GM12878 (cell line): Measurements from ENCODE around the gene USP12. TPM values are rescaled to one million over a fixed set of nuclear protein-coding genes. Genes with fewer than 3 reads are reported as not detected.
A peak's percentile ranks its signal among the peaks of the same experiment; 100 is the strongest.

Source experiments
- EED ChIP-seq: sonication (generic); IDR thresholded peaks from 2 replicates; pipeline ENCODE4 v1.6.1; 2016; ENCODE audit warnings: antibody characterized with exemption, low read depth
- FOS ChIP-seq: IDR thresholded peaks from 3 replicates; pipeline ENCODE4 v1.6.1; 2011; ENCODE audit warnings: borderline replicate concordance; ENCODE audit not compliant: insufficient read length; ENCODE audit errors: extremely low read depth
- KLF5 ChIP-seq: fragments of 450-650 bp; IDR thresholded peaks from 2 replicates; pipeline ENCODE4 v1.6.1; 2014; ENCODE audit warnings: mild to moderate bottlenecking; ENCODE audit not compliant: partially characterized antibody
- MEF2A ChIP-seq: IDR thresholded peaks from 2 replicates; pipeline ENCODE4 v1.6.1; 2011; ENCODE audit warnings: low read depth, mild to moderate bottlenecking, low read length, moderate library complexity; ENCODE audit not compliant: insufficient read depth
- NFYA ChIP-seq: IDR thresholded peaks from 2 replicates; pipeline ENCODE4 v1.6.1; 2011; ENCODE audit warnings: low read depth, mild to moderate bottlenecking, low read length, improper control_type of control experiment, borderline replicate concordance
- NR2F1 ChIP-seq: fragments of 450-650 bp; conservative IDR thresholded peaks from 2 replicates; pipeline ENCODE4 v1.6.1; 2017; ENCODE audit warnings: mild to moderate bottlenecking
- NRF1 ChIP-seq: conservative IDR thresholded peaks from 2 replicates; pipeline ENCODE4 v1.6.1; 2011; ENCODE audit warnings: mild to moderate bottlenecking, low read depth, low read length, improper control_type of control experiment
- RFX5 ChIP-seq: IDR thresholded peaks from 2 replicates; pipeline ENCODE4 v1.6.1; 2011; ENCODE audit warnings: low read depth, low read length, improper control_type of control experiment
- SP1 ChIP-seq: IDR thresholded peaks from one replicate; pipeline ENCODE4 v1.6.1; 2011; ENCODE audit warnings: low read depth, low read length
- SRF ChIP-seq, 2 experiments: IDR thresholded peaks; 2 replicates each; pipeline ENCODE4 v1.6.1; 2011; ENCODE audit warnings: low read depth in 2 of 2, low read length in 2 of 2, mild to moderate bottlenecking in 1 of 2, moderate library complexity in 1 of 2
- ZNF274 ChIP-seq: IDR thresholded peaks from one replicate; pipeline ENCODE4 v1.8.0; 2011; ENCODE audit not compliant: insufficient read length, insufficient read depth
- ZNF384 ChIP-seq: IDR thresholded peaks from 2 replicates; pipeline ENCODE4 v1.6.1; 2012; ENCODE audit warnings: low read depth, mild to moderate bottlenecking, low read length, improper control_type of control experiment, borderline replicate concordance
- polyA plus RNA-seq, 11 experiments: library from polyadenylated mRNA; depleted of rRNA in 4 of 11; unstranded in 6 of 11; stranded (reverse) in 5 of 11; fragments of >200 nt; fragmentation: Nextera tagmentation in 4 of 11; fragmentation: Illumina TruSeq in 1 of 11; extraction: Ambion mirVana in 4 of 11; extraction: Trizol in 1 of 11; gene quantifications; 1 replicate in 1 of 11; 2 replicates in 10 of 11; pipeline versions ENCODE4 v1.2.1 to v1.2.3, GENCODE V29; 2011 to 2016; ENCODE audit warnings: inconsistent platforms in 2 of 11, missing spikeins in 2 of 11, low read depth in 1 of 11
- total RNA-seq, 4 experiments: library from RNA; depleted of rRNA in 3 of 4; stranded (reverse); fragments of >200 nt in 3 of 4; fragmentation: Illumina TruSeq in 1 of 4; extraction: Trizol in 1 of 4; gene quantifications; 2 replicates each; pipeline versions ENCODE4 v1.2.1 to v1.2.3, GENCODE V29; 2013 to 2021
- TF ChIP-seq, protein P1 (sequence below): IDR thresholded peaks from 2 replicates; pipeline ENCODE4 v1.6.1; 2012; ENCODE audit warnings: improper control_type of control experiment, low read depth, low read length; ENCODE audit not compliant: insufficient replicate concordance
- TF ChIP-seq, protein P2 (sequence below): fragments of 450-650 bp; IDR thresholded peaks from 2 replicates; pipeline ENCODE4 v1.6.1; 2017; ENCODE audit warnings: borderline replicate concordance
- TF ChIP-seq, protein P3 (sequence below): IDR thresholded peaks from 2 replicates; pipeline ENCODE4 v1.6.1; 2012; ENCODE audit warnings: low read depth, low read length, improper control_type of control experiment
- TF ChIP-seq, protein P4 (sequence below): fragments of 450-650 bp; IDR thresholded peaks from 2 replicates; pipeline ENCODE4 v1.6.1; 2016; ENCODE audit warnings: mild to moderate bottlenecking, moderate library complexity, borderline replicate concordance
- TF ChIP-seq, protein P5 (sequence below): IDR thresholded peaks from 2 replicates; pipeline ENCODE4 v1.6.1; 2011; ENCODE audit warnings: low read depth, low read length, improper control_type of control experiment, borderline replicate concordance

The USP12 gene
- total and polyA plus RNA-seq, 10 of the 15 experiments (the other 5 are each of a cell fraction or from before 2014, with no cell fraction given) = 3.5 to 32.2 (median 24.6) TPM

DNA sequence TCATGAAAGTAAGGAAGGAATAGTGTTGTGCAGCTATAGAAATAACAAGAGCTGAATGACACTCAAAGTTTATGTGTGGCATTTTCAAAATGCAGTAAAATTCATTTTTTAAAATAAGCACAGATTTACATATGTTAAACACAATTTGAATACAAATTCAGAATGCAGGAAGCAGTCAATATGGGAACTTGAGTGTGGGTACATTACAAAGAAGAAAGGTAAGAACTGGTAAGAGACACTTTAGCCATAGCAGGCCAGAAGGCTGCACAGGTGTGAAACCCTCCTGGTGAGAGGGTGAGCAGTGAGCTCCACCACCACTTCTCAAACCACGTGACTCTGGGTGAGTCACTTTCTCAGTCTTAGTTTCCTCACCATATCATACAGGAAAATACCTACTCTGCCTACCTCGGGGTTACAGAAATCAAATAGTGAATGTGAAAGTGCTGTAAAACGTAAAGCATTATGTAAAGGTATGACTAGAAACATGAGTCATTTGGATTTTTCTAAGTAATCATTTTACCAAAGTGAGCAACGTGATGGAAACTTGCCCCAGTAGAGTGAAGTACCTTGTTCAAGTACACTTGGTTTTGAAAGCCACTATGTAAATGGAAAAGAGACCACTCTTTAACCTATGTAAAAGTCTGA lies 40.5 kb downstream of the USP12 start (continued):
- TF ChIP-seq, protein P1, sequence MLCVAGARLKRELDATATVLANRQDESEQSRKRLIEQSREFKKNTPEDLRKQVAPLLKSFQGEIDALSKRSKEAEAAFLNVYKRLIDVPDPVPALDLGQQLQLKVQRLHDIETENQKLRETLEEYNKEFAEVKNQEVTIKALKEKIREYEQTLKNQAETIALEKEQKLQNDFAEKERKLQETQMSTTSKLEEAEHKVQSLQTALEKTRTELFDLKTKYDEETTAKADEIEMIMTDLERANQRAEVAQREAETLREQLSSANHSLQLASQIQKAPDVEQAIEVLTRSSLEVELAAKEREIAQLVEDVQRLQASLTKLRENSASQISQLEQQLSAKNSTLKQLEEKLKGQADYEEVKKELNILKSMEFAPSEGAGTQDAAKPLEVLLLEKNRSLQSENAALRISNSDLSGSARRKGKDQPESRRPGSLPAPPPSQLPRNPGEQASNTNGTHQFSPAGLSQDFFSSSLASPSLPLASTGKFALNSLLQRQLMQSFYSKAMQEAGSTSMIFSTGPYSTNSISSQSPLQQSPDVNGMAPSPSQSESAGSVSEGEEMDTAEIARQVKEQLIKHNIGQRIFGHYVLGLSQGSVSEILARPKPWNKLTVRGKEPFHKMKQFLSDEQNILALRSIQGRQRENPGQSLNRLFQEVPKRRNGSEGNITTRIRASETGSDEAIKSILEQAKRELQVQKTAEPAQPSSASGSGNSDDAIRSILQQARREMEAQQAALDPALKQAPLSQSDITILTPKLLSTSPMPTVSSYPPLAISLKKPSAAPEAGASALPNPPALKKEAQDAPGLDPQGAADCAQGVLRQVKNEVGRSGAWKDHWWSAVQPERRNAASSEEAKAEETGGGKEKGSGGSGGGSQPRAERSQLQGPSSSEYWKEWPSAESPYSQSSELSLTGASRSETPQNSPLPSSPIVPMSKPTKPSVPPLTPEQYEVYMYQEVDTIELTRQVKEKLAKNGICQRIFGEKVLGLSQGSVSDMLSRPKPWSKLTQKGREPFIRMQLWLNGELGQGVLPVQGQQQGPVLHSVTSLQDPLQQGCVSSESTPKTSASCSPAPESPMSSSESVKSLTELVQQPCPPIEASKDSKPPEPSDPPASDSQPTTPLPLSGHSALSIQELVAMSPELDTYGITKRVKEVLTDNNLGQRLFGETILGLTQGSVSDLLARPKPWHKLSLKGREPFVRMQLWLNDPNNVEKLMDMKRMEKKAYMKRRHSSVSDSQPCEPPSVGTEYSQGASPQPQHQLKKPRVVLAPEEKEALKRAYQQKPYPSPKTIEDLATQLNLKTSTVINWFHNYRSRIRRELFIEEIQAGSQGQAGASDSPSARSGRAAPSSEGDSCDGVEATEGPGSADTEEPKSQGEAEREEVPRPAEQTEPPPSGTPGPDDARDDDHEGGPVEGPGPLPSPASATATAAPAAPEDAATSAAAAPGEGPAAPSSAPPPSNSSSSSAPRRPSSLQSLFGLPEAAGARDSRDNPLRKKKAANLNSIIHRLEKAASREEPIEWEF = no peak
- TF ChIP-seq NFYA (no peak), NRF1 (no peak), RFX5 (no peak), KLF5 (peak; percentile 54), MEF2A (no peak), ZNF384 (no peak), ZNF274 (no peak), SRF (IDR thresholded peaks at IDR 0.05; ENCODE audit: low read depth in 2 of 2, low read length in 2 of 2) (peak in 1 of 2 experiments; percentile 55; a peak in 1 of 4 replicates), NR2F1 (peak; percentile 90), SP1 (peak; percentile 50), FOS (no peak), EED (peak; percentile 66; the same call in 1 of the 2 replicates)
- TF ChIP-seq, protein P2, sequence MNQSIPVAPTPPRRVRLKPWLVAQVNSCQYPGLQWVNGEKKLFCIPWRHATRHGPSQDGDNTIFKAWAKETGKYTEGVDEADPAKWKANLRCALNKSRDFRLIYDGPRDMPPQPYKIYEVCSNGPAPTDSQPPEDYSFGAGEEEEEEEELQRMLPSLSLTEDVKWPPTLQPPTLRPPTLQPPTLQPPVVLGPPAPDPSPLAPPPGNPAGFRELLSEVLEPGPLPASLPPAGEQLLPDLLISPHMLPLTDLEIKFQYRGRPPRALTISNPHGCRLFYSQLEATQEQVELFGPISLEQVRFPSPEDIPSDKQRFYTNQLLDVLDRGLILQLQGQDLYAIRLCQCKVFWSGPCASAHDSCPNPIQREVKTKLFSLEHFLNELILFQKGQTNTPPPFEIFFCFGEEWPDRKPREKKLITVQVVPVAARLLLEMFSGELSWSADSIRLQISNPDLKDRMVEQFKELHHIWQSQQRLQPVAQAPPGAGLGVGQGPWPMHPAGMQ = no peak
- TF ChIP-seq, protein P3, sequence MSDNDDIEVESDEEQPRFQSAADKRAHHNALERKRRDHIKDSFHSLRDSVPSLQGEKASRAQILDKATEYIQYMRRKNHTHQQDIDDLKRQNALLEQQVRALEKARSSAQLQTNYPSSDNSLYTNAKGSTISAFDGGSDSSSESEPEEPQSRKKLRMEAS = no peak; the same call in 1 of the 2 replicates
- TF ChIP-seq, protein P4, sequence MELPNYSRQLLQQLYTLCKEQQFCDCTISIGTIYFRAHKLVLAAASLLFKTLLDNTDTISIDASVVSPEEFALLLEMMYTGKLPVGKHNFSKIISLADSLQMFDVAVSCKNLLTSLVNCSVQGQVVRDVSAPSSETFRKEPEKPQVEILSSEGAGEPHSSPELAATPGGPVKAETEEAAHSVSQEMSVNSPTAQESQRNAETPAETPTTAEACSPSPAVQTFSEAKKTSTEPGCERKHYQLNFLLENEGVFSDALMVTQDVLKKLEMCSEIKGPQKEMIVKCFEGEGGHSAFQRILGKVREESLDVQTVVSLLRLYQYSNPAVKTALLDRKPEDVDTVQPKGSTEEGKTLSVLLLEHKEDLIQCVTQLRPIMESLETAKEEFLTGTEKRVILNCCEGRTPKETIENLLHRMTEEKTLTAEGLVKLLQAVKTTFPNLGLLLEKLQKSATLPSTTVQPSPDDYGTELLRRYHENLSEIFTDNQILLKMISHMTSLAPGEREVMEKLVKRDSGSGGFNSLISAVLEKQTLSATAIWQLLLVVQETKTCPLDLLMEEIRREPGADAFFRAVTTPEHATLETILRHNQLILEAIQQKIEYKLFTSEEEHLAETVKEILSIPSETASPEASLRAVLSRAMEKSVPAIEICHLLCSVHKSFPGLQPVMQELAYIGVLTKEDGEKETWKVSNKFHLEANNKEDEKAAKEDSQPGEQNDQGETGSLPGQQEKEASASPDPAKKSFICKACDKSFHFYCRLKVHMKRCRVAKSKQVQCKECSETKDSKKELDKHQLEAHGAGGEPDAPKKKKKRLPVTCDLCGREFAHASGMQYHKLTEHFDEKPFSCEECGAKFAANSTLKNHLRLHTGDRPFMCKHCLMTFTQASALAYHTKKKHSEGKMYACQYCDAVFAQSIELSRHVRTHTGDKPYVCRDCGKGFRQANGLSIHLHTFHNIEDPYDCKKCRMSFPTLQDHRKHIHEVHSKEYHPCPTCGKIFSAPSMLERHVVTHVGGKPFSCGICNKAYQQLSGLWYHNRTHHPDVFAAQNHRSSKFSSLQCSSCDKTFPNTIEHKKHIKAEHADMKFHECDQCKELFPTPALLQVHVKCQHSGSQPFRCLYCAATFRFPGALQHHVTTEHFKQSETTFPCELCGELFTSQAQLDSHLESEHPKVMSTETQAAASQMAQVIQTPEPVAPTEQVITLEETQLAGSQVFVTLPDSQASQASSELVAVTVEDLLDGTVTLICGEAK = no peak; the same call in 1 of the 2 replicates
- TF ChIP-seq, protein P5, sequence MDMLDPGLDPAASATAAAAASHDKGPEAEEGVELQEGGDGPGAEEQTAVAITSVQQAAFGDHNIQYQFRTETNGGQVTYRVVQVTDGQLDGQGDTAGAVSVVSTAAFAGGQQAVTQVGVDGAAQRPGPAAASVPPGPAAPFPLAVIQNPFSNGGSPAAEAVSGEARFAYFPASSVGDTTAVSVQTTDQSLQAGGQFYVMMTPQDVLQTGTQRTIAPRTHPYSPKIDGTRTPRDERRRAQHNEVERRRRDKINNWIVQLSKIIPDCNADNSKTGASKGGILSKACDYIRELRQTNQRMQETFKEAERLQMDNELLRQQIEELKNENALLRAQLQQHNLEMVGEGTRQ = peak; percentile 79
